NCI-H1105 treated with DMSO at 0.1 percent for 48 hours (cell line): ENCODE data around the gene FBLN2.

ENCODE experiments used
- DNase-seq: peaks from one replicate; lab custom pipeline; 2025; lab: John Stamatoyannopoulos, UW

The FBLN2 gene

DNA sequence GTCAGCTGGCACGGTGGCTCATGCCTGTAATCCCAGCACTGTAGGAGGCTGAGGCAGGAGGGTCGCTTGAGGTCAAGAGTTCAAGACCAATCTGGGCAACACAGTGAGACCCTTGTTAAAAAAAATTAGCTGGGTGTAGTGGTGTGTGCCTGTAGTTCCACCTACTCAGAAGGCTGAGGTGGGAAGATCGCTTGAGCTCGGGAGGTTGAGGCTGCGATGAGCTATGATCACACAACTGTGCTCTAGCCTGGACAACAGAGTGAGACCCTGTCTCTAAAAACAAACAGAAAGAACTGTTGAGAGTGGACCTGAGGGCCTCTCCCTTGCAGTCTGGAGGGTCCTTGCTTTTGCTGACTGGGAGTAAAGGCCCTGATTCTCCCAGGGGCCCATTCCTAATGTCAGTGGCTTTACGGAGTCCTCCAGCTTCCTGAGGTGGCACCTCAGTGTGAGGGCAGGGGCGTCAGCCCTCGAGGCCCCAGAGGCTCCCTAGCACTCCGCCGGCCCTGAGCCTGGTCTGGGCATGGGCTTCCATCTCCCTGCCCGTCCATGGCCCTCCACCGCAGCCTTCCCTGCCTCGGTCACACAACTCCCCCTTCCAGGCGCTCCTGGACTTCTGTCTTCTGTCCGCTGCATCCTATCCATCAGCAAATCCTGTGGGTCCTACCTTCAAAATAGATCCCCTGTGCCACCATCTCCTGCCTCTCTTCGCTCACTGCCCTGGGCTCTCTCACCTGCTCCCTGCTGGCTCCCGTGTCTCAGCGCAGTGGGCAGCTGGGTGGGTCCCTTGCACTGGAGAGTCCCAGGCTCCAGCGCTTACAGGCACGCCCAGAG is 19.0 kb downstream of the FBLN2 start:
- DNase-seq: no peak

DNA sequence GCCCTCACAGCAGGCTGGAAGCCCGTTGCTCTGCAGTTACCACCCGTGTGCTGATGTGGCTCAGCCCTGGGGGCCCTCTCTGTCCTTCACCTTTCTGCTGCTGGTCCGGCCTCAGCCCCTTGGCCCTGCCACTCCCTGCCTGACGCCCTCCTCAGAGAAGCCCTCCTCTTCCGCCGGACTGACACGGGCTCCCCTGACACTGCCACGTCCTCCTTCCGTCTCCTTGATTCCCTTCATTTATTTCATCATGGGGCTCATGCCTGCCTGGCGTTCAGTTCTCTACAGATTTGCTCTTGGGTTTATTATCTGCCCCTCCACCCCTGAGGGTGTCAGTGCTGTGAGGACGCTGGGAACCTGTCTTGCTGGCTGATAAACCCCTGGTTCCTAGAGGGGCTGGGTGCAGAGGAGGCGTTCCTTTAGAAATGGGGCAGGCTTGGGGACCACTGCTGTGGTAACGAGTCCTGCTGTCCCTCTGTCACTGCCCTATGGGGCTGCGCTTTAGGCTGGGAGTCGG is 19.6 kb downstream of the FBLN2 start:
- DNase-seq: no peak

DNA sequence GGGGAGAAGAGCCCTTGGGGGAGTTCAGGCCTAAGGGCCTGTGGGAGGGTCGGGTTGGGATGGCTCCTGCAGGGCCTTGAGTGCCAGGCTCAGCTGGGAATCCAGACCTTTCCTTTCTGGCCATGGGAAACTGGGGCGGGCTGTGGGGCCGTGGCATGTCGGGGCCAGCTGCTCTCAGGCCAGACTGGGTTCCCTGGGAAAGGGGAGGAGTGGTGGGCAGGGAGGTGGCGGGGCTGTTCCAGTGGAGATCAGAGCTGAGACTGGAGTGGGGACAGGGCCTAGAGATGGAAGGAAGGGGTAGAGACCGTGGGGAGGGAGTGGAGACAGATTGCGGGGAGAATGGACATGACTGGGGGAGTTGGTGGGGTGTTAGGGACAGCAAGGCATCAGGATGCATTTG is 20.3 kb downstream of the FBLN2 start:
- DNase-seq: no peak

DNA sequence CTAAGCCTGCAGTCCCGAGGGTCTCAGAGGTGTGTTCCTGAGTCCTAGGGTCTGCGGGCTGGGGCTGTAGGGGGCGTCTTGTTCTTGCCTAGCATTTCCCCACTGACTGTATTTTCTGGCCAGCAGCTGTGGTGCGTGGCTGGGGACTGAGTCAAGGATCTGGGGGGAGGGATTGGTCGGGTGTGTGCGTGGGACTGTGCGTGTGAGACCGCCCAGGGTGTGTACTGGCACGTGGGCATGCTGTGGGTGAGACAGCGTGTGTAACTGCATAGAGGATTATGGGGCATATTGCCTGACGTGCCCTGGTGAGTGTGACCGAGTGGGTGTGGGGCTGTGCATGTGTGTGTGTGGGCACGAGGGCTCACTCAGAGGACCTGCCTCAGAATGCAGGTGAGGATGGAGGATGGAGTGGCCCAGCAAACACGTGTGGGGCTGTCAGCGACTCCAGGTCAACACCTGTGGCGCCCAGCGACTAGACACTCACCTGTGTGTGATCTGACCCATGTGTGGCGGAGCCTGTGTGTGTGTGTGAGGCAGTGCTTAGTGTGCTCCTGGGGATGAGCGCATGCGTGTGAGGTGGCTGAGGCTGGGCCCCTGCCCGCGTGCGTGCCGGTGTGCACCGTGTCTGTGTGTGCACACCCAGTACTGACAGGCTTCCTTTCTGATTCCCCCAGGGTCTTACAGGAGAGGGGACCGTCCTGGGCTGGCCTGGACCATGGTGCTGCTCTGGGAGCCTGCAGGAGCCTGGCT is 20.9 kb downstream of the FBLN2 start:
- no peak for DNase-seq

DNA sequence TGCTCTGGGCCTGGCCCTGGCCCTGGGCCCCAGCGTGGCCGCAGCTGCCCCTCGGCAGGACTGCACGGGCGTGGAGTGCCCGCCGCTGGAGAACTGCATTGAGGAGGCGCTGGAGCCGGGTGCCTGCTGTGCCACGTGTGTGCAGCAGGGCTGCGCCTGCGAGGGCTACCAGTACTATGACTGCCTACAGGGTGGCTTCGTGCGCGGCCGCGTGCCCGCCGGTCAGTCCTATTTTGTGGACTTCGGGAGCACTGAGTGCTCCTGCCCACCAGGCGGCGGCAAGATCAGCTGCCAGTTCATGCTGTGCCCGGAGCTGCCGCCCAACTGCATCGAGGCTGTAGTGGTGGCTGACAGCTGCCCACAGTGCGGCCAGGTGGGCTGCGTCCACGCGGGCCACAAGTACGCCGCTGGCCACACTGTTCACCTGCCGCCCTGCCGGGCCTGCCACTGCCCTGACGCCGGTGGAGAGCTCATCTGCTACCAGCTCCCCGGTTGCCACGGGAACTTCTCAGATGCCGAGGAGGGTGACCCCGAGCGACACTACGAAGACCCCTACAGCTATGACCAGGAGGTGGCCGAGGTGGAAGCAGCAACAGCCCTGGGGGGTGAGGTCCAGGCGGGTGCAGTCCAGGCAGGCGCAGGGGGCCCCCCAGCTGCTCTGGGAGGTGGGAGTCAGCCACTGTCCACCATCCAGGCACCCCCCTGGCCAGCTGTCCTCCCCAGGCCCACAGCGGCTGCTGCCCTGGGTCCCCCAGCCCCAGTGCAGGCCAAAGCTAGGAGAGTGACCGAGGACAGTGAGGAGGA is 21.7 kb downstream of the FBLN2 start:
- no peak for DNase-seq

DNA sequence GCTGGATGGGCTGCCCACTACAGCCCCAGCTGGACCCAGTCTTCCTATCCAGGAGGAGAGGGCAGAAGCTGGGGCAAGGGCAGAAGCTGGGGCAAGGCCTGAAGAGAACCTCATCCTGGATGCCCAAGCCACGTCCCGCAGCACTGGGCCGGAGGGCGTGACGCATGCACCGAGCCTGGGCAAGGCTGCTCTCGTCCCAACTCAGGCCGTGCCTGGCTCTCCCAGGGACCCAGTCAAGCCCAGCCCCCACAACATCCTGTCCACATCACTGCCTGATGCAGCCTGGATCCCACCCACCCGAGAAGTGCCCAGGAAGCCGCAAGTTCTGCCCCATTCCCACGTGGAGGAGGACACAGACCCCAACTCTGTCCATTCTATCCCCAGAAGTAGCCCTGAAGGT is 22.3 kb downstream of the FBLN2 start:
- no peak for DNase-seq

DNA sequence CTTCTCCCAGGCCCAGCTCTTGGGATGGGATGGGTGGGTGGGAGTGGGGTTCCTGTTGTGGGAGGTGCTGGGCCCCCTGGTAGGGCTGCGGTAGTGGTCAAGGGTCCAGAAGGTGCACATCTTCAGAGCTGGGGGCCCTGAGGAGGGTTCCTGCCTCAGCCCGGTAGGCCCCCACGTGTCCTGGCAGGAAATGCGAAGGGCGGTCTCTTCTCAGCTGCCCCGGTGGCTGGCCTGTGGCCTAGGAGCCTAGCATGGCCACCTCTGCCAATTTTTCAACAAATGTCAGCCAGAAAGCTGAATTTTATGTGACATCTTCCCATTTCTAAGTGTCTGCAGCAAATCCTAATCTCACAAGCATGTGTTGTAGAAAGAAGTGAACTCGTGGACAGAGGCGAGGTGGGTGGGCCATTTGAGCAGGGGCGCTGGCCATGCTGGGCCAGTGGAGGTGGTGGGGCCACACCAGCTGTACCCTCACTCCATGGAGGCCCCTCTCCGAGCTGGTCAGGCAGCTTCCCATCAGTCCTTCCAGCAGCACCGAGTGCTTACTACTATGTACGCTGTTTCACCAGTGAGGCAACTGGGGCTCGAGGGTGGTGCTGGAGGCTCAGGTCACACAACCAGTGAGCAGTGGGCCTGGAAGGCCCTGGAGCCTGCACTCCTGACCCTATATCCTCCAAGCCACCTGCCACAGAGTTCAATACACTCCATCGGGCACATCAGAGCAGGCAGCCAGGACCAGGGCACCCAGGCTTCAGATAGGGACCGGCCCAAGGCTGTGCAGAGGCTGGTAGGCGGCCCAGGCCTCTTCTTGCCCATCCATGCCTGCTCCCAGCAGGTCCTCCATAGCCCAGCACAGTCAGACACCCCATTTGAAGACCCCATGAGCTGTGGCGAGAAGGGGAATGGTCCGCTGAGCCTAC is 23.2 kb downstream of the FBLN2 start:
- no peak for DNase-seq

DNA sequence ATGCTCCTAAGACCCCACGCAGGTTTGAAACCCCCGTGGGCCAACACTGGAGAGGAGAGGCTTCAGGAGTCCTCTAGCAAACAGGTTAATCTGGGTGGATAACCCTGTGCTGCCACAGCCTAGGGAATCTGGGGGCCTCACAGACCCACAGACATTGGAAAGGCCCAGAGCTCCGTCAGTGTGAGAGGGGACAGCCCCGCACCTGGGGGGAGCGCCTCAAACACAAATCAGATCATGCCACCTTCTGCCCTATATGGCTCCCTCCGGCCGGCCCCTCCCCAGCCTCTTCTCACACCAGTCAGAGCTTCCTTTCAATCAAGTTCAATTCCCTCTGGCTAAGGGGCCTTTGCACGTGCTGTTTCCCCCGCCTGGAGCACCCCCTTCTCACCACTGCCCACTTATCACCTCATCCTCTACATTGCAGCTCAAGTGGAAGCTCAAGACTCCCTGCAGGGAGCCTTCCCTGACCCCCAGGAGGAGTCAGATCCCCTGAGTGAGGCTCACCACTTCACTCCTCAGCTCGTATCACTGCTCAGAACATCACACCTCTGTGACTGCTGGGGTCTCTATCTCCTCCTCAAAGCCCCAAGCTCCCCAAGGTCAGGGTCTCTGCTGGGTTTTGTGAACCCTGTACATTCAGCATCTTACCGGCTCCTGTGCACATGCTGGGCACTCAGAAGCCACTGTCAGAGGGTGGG is 24.1 kb downstream of the FBLN2 start:
- DNase-seq: no peak

DNA sequence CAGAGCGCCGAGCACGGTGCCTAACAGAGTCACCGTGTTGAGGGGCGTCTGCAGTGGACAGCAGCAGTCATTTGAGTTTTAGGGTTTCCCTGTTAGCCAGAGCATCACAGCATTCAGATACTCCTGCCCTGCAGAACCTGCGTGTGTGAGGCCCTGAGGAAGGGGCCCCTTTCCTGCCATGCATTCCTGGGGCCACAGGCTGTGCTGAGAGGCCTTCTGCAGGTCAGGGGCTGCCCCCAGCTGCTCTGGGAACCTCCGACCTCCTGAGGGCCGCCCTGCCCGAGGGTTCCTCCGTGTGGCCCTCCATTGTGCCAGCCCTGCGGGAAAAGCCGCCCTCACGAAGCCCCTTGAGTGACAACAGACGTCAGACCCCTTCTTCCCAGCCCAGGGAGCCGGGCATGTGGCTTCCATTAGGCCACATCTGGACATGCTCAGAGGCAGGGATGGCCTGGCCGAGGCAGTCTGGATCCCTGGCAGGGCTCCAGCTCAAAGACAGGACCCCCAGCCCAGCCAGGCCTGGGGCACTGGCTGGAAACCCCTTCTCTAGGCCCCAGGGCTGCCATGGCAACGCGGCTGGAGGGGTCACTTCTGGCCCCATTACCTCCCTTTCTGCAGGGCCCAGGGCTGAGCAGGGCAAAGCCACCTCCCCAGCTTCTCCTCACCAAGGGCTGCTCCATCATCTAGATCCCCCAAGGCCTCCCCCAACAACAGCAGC is 25.3 kb downstream of the FBLN2 start:
- no peak for DNase-seq

DNA sequence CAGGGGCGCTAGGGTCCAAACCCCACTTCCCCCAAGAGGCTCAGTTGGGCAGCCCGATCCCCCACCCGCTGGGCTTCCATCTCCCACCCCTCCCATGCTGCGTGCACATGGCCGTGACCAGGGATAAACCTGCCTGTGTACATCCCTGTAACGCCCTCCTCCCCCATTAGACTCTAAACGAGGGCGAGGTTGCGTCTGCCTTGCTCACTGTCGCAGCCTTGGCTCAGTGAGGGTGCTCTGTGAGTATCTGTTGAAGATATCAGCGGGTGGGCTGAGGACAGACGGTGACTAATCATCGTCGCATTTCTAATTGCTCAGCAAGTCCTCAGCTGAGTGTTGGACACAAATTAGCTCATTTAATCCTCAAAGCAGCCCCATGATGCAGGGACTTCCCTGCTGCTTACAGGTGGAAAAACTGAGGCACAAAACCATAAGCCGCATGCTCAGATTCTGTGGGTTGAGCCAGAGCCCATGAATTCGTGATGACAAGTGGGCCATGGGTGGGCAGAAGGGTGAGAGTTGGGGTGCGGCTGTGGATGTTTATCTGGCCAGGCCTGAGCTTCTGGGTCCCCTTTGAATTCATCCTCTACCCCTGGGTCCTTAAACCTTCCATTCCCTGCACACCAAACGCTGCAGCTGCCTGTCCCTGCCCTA is 26.0 kb downstream of the FBLN2 start:
- no peak for DNase-seq

DNA sequence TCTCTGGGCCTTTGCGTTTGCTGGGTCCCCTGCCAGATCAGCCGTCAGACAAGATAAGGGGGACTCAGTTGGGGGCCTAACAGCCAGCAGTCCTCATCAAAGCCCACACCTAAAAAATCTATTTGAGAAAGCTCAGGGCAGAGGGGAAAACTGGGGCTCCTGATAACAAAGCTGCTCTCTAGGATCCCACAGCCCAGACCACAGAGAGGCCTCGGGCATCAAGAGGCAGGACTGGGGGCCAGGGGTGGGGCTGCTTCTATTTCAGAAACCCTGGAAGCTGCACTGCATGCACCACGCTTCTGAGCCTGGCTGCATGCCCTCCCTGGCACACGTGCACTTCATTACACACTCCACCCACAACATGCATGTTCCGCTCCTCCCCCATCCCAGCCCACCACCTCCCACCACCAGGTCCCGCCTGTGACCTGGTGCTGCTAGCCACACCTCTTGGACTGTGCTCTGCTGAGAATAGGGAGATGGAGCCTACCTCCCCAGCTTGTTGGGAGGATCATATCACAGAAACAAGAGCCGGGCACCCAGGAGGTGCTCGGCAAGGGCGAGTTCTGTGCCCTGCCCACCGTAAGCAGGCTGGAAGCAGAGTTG is 26.6 kb downstream of the FBLN2 start:
- DNase-seq: no peak

DNA sequence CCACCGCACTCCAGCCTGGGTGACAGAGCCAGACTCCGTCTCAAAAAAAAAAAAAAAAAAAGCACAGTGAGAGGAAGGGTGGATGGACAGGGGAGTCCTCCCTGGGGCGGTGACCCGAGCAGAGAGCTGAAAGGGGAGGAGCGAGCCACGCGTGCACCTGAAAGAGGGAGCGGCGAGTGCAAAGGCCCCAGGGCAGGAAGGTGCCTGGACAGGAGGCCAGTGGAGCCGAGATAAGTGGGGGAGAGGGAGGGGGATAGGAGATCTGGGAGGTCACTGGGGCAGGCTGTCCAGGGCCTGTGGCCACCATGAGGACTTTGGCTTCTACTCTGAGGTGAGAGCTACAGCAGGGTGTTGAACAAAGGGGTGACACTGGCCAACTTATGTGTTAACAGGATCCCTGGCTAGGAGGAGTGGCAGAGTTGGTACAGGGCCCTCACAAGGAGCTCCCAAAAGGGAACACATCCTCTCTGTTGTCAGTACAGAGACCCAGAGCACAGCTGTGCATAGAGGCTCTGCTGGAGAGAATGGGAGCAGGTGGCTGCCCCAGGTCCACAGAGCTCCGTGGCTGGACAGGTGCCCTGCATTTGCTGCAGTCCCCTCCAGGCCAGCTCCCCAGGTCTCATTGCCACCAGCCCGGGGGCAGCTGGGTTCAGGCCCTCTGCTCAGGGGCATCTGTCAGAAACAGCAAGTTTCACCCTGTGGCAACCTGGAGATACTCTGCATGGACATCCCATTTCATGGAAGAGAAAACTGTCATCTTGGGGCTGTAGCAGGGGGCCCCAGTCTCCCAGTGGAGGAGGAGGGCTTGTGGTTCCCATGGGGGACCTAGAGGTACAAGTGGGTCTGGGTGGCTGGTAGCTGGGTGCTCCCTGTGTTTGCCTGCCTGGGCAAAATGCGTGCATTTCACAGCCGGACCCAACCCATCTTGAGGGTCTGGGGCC is 28.5 kb downstream of the FBLN2 start:
- no peak for DNase-seq

DNA sequence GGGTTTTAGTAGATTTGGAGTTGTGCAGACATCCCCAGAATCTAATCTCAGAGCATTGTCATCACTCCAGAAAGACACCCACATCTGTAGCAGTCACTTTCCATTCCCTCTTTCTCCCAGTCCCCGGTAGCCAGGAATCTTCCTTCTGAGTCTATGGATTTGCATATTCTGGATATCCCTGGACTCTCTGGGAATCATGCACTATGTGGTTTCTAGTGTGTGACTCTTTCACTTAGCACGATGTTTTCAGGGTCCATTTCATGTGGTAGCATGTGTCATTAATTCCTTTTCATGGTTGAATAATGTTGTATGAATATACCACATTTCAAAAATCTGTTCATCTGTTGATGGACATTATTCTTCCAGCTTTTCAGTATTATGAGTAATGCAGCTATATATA is 29.3 kb downstream of the FBLN2 start:
- DNase-seq: no peak

DNA sequence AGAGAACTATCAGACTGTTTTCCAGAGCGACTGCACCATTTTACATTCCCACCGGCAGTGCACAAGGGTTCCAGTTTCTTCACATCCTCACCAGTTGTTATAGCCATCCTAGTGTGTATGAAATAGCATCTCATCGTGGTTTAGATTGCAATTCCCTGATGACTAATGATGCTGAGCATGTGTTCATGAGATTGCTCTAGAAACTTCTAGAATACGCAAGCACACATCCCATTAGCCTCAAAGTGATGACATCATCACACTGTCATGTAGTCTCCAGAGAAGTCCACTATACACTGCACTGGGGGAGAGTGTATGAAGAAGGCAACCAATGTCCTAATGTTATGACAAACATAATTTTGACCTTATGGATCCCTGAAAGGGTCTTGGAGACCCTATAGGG is 30.1 kb downstream of the FBLN2 start:
- no peak for DNase-seq

DNA sequence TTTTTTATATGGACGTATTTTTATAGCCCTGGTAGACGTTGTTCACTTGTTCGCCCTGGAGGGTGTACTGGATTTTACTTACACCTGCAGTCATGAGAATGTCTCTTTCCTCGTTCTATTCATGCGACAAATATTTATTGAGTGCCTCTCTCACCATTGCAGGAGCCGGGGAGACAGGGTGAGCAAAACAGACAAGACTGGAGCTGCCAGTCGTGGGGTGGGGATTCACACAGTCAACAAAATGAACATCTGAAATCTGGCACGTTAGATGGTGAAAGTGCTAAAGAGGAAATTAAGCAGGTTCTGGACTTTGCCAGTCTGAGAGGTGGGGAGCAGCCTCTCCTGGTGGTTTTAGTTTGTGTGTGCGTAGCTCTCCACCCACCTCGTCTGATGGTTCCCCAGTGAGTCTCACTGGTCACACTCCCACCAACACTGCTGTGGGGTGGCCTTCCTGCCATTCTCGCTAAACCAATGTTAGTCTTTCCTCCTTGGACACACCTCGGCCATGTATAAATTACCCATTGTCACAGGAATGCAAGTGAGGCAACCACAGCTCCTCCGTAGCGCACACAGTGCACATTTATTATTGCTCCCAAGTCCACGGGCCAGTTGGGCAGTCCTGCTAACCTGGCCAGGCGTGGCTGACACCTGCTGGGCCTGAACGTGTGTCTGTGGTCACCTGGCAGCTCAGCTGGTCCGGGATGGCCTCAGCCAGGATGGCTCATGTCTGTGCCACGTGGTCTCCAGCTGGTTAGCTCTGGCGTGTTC is 31.5 kb downstream of the FBLN2 start:
- no peak for DNase-seq

DNA sequence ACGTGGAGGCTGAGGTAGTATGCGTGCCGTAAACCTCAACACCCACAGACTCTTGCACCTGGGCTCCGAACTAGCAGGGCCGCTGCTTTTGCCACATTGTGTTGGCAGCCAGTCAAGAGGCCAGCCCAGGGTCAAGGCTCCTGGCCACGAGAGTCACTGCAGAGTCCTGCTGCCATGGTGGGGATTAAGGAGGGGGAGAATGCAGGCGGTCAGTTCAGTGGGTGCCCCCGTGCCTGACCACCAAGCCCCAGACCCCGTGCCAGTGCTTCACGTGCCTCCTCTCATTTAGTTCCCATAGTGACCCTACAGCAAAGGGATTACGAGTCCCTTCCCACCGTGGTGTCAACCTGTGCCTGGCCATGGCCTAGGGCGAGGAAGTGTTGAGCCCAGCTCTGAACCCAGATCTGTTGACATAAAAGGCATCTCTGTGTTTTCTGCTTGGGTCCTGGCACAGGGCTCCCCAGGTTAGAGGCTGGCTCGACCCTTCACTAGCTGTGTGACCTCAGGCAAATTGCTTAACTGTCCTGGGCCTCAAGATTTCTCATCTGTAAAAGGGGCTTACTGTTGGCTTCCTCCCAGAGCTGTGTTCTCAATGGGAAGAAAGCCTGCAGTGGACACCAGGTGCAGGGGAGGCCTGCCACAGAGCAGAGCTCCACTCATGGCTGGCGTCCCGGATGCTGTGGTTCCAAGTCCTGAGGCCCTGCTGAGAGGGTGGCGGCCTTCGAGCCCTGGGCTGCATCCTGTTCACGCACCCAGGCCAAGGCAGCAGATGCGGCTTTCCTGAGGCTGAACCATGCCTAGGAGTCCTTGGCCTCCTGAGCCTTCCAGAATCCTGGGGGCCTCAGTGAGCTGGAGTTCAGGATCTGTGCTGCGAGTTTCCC is 32.8 kb downstream of the FBLN2 start:
- DNase-seq: no peak
